AG04450 (cell line): ENCODE results near the gene NUCKS1. TPM values are rescaled to one million over a fixed set of nuclear protein-coding genes. Genes with fewer than 3 reads are reported as not detected.
"Not testable (repeated sequence)": the region's sequence is repeated elsewhere in the genome, so short reads cannot be mapped to it uniquely, and the experiment has no call there.

Experiments
- CTCF ChIA-PET: fragments of 300-600, 350-600 bp; formaldehyde crosslinking; extraction: SDS; loops from one replicate; lab custom pipeline; 2022; ENCODE audit warnings: antibody characterized with exemption, inconsistent platforms; lab: Charles Lee
- POLR2A ChIA-PET: fragments of 350-600 bp; formaldehyde crosslinking; extraction: SDS; loops from one replicate; lab custom pipeline; 2021; ENCODE audit warnings: antibody characterized with exemption, inconsistent platforms; lab: Yijun Ruan, JAX
- DNase-seq: peaks from one replicate; pipeline ENCODE4 v3.0.0-alpha.2; 2011; ENCODE audit warnings: low read depth, low spot score
- H3K27ac ChIP-seq: one replicate; pipeline ENCODE4 v1.5.1; 2012; ENCODE audit warnings: low read depth, low read length, control low read depth
- H3K27me3 ChIP-seq: one replicate; pipeline ENCODE4 v1.6.0; 2012; ENCODE audit warnings: low read length; ENCODE audit not compliant: control insufficient read depth, insufficient read depth
- H3K4me3 ChIP-seq: 2 replicates; pipeline ENCODE4 v1.5.1; 2011; ENCODE audit warnings: mild to moderate bottlenecking, low read depth, low read length, control low read depth
- H3K9me3 ChIP-seq: 2 replicates; pipeline ENCODE4 v1.5.1; 2012; ENCODE audit warnings: low read length; ENCODE audit not compliant: control insufficient read depth, insufficient read depth
- CTCF ChIP-seq: IDR thresholded peaks from 2 replicates; pipeline ENCODE4 v1.5.1; 2011; ENCODE audit warnings: low read depth, low read length, control low read depth, inconsistent platforms
- polyA plus RNA-seq: library from polyadenylated mRNA; depleted of rRNA; stranded (reverse); fragments of >200 nt; gene quantifications from 2 replicates; pipeline ENCODE4 v1.2.3, GENCODE V29; 2011

Gene NUCKS1
- polyA plus RNA-seq, 1 experiment: 105 TPM

- CTCF ChIA-PET: interaction anchor here (1.3 to 16.1 kb wide), 3 partner anchors 22 to 244 kb away, joined by 3 to 174 read pairs (median 6); no protein-coding TSS in a partner anchor
- no peaks in the 10 kb centered on the region for H3K27me3 ChIP-seq
- POLR2A ChIA-PET: no interaction called here
- no peak for TF ChIP-seq CTCF
- H3K4me3 ChIP-seq: no peak overlapping the region
- no peaks in the 10 kb centered on the region for H3K9me3 ChIP-seq
- no peak for DNase-seq
- H3K27ac ChIP-seq: no peak overlapping the region
Observed at GRCh38 chr1:205733438-205734175, 16.4 kb downstream of the NUCKS1 start.

- TF ChIP-seq CTCF: no peak
- POLR2A ChIA-PET: no interaction called here
- no peak for DNase-seq
- CTCF ChIA-PET: interaction anchor here (1.2 to 16.1 kb wide), 6 partner anchors 10 to 247 kb away, joined by 3 to 174 read pairs (median 6); no protein-coding TSS in a partner anchor
- Histone ChIP-seq H3K4me3 (no peak overlapping the region), H3K9me3 (no peaks in the 10 kb centered on the region), H3K27me3 (no peaks in the 10 kb centered on the region), H3K27ac (no peak overlapping the region)
Observed at GRCh38 chr1:205729945-205730610, 19.9 kb downstream of the NUCKS1 start.

- ChIA-PET CTCF (interaction anchor here (0.6 to 16.1 kb wide), 2 partner anchors 15 to 69 kb away, joined by 4 to 174 read pairs; no protein-coding TSS in a partner anchor), POLR2A (no interaction called here)
- H3K27ac ChIP-seq: no peak overlapping the region
- no peak for DNase-seq
- H3K9me3 ChIP-seq: no peaks in the 10 kb centered on the region
- H3K4me3 ChIP-seq: no peak overlapping the region
- H3K27me3 ChIP-seq: no peaks in the 10 kb centered on the region
- TF ChIP-seq CTCF: no peak
Observed at GRCh38 chr1:205726619-205727125, 23.3 kb downstream of the NUCKS1 start.

- H3K27me3 ChIP-seq: no peaks in the 10 kb centered on the region
- POLR2A ChIA-PET: no interaction called here
- TF ChIP-seq CTCF: no peak
- DNase-seq: no peak
- no peaks in the 10 kb centered on the region for H3K9me3 ChIP-seq
- H3K27ac ChIP-seq: no peak overlapping the region
- H3K4me3 ChIP-seq: no peak overlapping the region
- CTCF ChIA-PET: interaction anchor here (1.7 to 16.1 kb wide), 2 partner anchors 13 to 252 kb away, joined by 4 to 174 read pairs; no protein-coding TSS in a partner anchor
Observed at GRCh38 chr1:205725514-205725913, 24.5 kb downstream of the NUCKS1 start.

GRCh38 chr1:205720740-205721139, 29.2 kb downstream of the NUCKS1 start:
- not testable (repeated sequence) for H3K27ac ChIP-seq, DNase-seq, H3K27me3 ChIP-seq, H3K9me3 ChIP-seq, H3K4me3 ChIP-seq
- CTCF ChIA-PET: interaction anchor here (0.8 to 16.1 kb wide), 3 partner anchors 9 to 257 kb away, joined by 4 to 174 read pairs (median 4); no protein-coding TSS in a partner anchor
- POLR2A ChIA-PET: interaction anchor here (0.7 kb wide), 1 partner anchor 56 kb away, joined by 6 read pairs; no protein-coding TSS in a partner anchor
